K562 (cell line): ENCODE results near the gene RNF213. TPM values are rescaled to one million over a fixed set of nuclear protein-coding genes. Genes with fewer than 3 reads are reported as not detected.

Source experiments
- BACH1 ChIP-seq: fragments of 200-800 bp; sonication (Bioruptor generic); IDR thresholded peaks from 2 replicates; pipeline ENCODE4 v1.6.1; 2016; ENCODE audit warnings: missing genetic modification characterization, missing compliant biosample characterization
- CTCFL ChIP-seq: IDR thresholded peaks from 2 replicates; pipeline ENCODE4 v1.6.1; 2011; ENCODE audit warnings: borderline replicate concordance, low read depth, mild to moderate bottlenecking, moderate library complexity, low read length; ENCODE audit not compliant: insufficient read depth, poor library complexity, severe bottlenecking
- FOXK1 ChIP-seq: sonication (generic); formaldehyde crosslinking; IDR thresholded peaks from 2 replicates; pipeline ENCODE4 v1.8.0; 2022; ENCODE audit warnings: missing genetic modification reagents, mild to moderate bottlenecking, borderline replicate concordance
- HEY1 ChIP-seq: fragments of 250-450 bp; sonication (Bioruptor Pico); IDR thresholded peaks from 2 replicates; pipeline ENCODE4 v1.5.0; 2020; ENCODE audit warnings: mild to moderate bottlenecking, moderate library complexity, borderline replicate concordance
- KAT8 ChIP-seq: fragments of 450-650 bp; IDR thresholded peaks from 2 replicates; pipeline ENCODE4 v1.6.1; 2016; ENCODE audit warnings: low read depth, mild to moderate bottlenecking
- KLF13 ChIP-seq: fragments of 450-650 bp; IDR thresholded peaks from 2 replicates; pipeline ENCODE4 v1.6.1; 2016; ENCODE audit warnings: missing genetic modification characterization, low read depth, mild to moderate bottlenecking, missing compliant biosample characterization, moderate library complexity, borderline replicate concordance
- MLX ChIP-seq, 2 experiments: fragments of 450-650 bp in 1 of 2; sonication (generic) in 1 of 2; formaldehyde crosslinking; conservative IDR thresholded peaks; 2 replicates each; pipeline versions ENCODE4 v1.4.0 to v1.8.1; 2020 to 2022; ENCODE audit warnings: mild to moderate bottlenecking in 1 of 2, missing genetic modification reagents in 1 of 2
- MNT ChIP-seq, 2 experiments: fragments of 450-650 bp; conservative IDR thresholded peaks; 2 replicates each; pipeline ENCODE4 v1.6.1; 2017; ENCODE audit warnings: mild to moderate bottlenecking in 2 of 2, moderate library complexity in 2 of 2
- NR2F6 ChIP-seq: fragments of 450-650 bp; formaldehyde crosslinking; IDR thresholded peaks from 2 replicates; pipeline ENCODE4 v1.4.0; 2020; ENCODE audit warnings: mild to moderate bottlenecking
- PRMT5 ChIP-seq: sonication (generic); formaldehyde crosslinking; IDR thresholded peaks from 2 replicates; pipeline ENCODE4 v1.5.0; 2020; ENCODE audit warnings: missing genetic modification reagents
- RAD51 ChIP-seq: fragments of 450-650 bp; IDR thresholded peaks from 2 replicates; pipeline ENCODE4 v1.7.1; 2016; ENCODE audit warnings: low read depth, mild to moderate bottlenecking, borderline replicate concordance
- SOX6 ChIP-seq: fragments of 450-650 bp; IDR thresholded peaks from 2 replicates; pipeline ENCODE4 v1.6.1; 2014; ENCODE audit warnings: mild to moderate bottlenecking
- TCF15 ChIP-seq: fragments of 250-450 bp; sonication (Bioruptor Pico); IDR thresholded peaks from 2 replicates; pipeline ENCODE4 v1.8.0; 2022; ENCODE audit warnings: moderate library complexity, mild to moderate bottlenecking, inconsistent platforms
- TGIF2 ChIP-seq: sonication (generic); formaldehyde crosslinking; IDR thresholded peaks from 2 replicates; pipeline ENCODE4 v1.8.1; 2022; ENCODE audit warnings: mild to moderate bottlenecking, missing genetic modification reagents, moderate library complexity
- XRCC5 ChIP-seq: fragments of 200-400 bp; formaldehyde crosslinking; IDR thresholded peaks from 2 replicates; pipeline ENCODE4 v1.6.1; 2017; ENCODE audit warnings: low read depth, mild to moderate bottlenecking, low read length
- ZNF134 ChIP-seq: fragments of 250-450 bp; sonication (Bioruptor Pico); conservative IDR thresholded peaks from 2 replicates; pipeline ENCODE4 v1.4.0; 2020
- ZNF165 ChIP-seq: fragments of 250-450 bp; sonication (Bioruptor Pico); IDR thresholded peaks from 2 replicates; pipeline ENCODE4 v1.4.0; 2020; ENCODE audit warnings: borderline replicate concordance
- ZNF75A ChIP-seq: fragments of 450-650 bp; formaldehyde crosslinking; IDR thresholded peaks from 2 replicates; pipeline ENCODE4 v1.4.0; 2020; ENCODE audit warnings: mild to moderate bottlenecking
- polyA plus RNA-seq, 8 experiments: library from polyadenylated mRNA; depleted of rRNA in 4 of 8; stranded (reverse) in 5 of 8; unstranded in 3 of 8; fragments of >200 nt; fragmentation: Nextera tagmentation in 2 of 8; fragmentation: Illumina TruSeq in 1 of 8; extraction: Ambion mirVana in 2 of 8; extraction: Trizol in 1 of 8; gene quantifications; 2 replicates each; pipeline versions ENCODE4 v1.2.1 to v1.2.3, GENCODE V29; 2011 to 2014; ENCODE audit warnings: inconsistent platforms in 1 of 8, missing spikeins in 1 of 8
- total RNA-seq, 7 experiments: library from RNA; depleted of rRNA in 6 of 7; stranded (reverse); fragments of >200 nt in 6 of 7; fragmentation: Illumina TruSeq in 2 of 7; extraction: Trizol in 2 of 7; gene quantifications; 2 replicates each; pipeline versions ENCODE4 v1.2.1 to v1.2.3, GENCODE V29; 2011 to 2021; ENCODE audit warnings: low replicate concordance in 1 of 7

RNF213 gene
- total and polyA plus RNA-seq, 9 of the 15 experiments (the other 6 are each of a cell fraction or from before 2014, with no cell fraction given): 5.3 to 33.6 (median 17.9) TPM

- TF ChIP-seq KAT8 (no peak), NR2F6 (CRISPR knock-in tag) (no peak), HEY1 (CRISPR knock-in tag) (no peak), KLF13 (tag) (no peak), TGIF2 (CRISPR knock-in tag) (no peak), ZNF165 (CRISPR knock-in tag) (no peak), CTCFL (no peak), PRMT5 (CRISPR knock-in tag) (no peak), XRCC5 (no peak), FOXK1 (no peak), TCF15 (CRISPR knock-in tag) (no peak), BACH1 (no peak), MNT (conservative IDR thresholded peaks at IDR 0.05) (no peak), ZNF134 (CRISPR knock-in tag) (no peak), SOX6 (no peak), RAD51 (0 out of 2 replicates have a peak, but pooled peaks have one; percentile 27), MLX (CRISPR knock-in tag; conservative IDR thresholded peaks at IDR 0.05) (no peak), ZNF75A (CRISPR knock-in tag) (no peak)
These were observed 40.5 kb upstream of the RNF213 start, which contains the start of the genes SGSH and SLC26A11 (continued) for GRCh38 chr17:80220054-80220735.
